Measurements from ENCODE around the gene FBXO27. TPM values are rescaled to one million over a fixed set of nuclear protein-coding genes. Genes with fewer than 3 reads are reported as not detected.
A peak's percentile ranks its signal among the peaks of the same experiment; 100 is the strongest.

FBXO27 gene
- total and polyA plus RNA-seq, 11 donors, result 4.0 to 38.3 (median 21.0) TPM

- peaks cover 0 to 16% (median 0%) of the 10 kb centered on the region in 9 donors for H3K27me3 ChIP-seq
- DNase-seq, result no peak
- intact Hi-C loops (cut with DNase I), result no loop called here
- no peak overlapping the region for H3K27ac ChIP-seq
- TF ChIP-seq, protein P1, sequence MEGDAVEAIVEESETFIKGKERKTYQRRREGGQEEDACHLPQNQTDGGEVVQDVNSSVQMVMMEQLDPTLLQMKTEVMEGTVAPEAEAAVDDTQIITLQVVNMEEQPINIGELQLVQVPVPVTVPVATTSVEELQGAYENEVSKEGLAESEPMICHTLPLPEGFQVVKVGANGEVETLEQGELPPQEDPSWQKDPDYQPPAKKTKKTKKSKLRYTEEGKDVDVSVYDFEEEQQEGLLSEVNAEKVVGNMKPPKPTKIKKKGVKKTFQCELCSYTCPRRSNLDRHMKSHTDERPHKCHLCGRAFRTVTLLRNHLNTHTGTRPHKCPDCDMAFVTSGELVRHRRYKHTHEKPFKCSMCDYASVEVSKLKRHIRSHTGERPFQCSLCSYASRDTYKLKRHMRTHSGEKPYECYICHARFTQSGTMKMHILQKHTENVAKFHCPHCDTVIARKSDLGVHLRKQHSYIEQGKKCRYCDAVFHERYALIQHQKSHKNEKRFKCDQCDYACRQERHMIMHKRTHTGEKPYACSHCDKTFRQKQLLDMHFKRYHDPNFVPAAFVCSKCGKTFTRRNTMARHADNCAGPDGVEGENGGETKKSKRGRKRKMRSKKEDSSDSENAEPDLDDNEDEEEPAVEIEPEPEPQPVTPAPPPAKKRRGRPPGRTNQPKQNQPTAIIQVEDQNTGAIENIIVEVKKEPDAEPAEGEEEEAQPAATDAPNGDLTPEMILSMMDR (IDR thresholded peaks at IDR 0.05), result no peak
- TF ChIP-seq POLR2A (IDR thresholded peaks at IDR 0.05), result no peak
- no peaks in the 10 kb centered on the region for H3K4me1 ChIP-seq
- ATAC-seq, result no peak
- no peak overlapping the region for H3K4me3 ChIP-seq
- peaks cover 0 to 10% (median 0%) of the 10 kb centered on the region in 12 donors for H3K9me3 ChIP-seq
- H3K36me3 ChIP-seq, result no peaks in the 10 kb centered on the region
These were observed 27.0 kb upstream of the FBXO27 start for GRCh38 chr19:39059302-39059701.

GRCh38 chr19:39057615-39058014, 25.3 kb upstream of the FBXO27 start:
- DNase-seq, result no peak
- H3K4me1 ChIP-seq, result no peaks in the 10 kb centered on the region
- no peaks in the 10 kb centered on the region for H3K36me3 ChIP-seq
- WGBS, 4 donors, result 63 to 72% (median 69%) methylated on average over 3 of the region's 3 CpGs
- intact Hi-C loops (cut with DNase I), result no loop called here
- H3K9me3 ChIP-seq, result peaks cover 0 to 10% (median 0%) of the 10 kb centered on the region in 12 donors
- peaks cover 0 to 11% (median 0%) of the 10 kb centered on the region in 9 donors for H3K27me3 ChIP-seq
- no peak overlapping the region for H3K4me3 ChIP-seq
- TF ChIP-seq POLR2A (IDR thresholded peaks at IDR 0.05), result no peak
- TF ChIP-seq, protein P1 (IDR thresholded peaks at IDR 0.05), result no peak
- H3K27ac ChIP-seq, result no peak overlapping the region
- ATAC-seq, result no peak

DNA sequence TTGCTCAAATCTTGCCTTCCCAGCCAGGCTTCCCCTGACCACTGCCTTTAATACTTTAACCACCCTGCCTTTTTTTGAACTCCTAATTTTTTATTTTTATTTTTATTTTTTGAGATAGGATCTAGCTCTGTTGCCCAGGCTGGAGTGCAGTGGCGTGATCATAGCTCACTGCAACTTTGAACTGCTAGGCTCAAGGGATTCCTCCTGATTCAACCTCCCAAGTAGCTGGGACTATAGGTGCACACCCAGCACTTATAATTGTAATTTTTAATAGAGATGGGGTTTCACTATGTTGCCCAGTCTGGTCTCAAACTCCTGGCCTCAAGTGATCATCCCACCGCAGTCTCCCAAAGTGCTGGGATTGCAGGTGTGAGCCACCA, 21.7 kb upstream of the FBXO27 start:
- no peak for ATAC-seq
- no peak overlapping the region for H3K27ac ChIP-seq
- no peak for DNase-seq
- WGBS, 4 donors, result 83 to 91% (median 87%) methylated on average over 2 of the region's 2 CpGs
- no peaks in the 10 kb centered on the region for H3K4me1 ChIP-seq
- H3K36me3 ChIP-seq, result no peaks in the 10 kb centered on the region
- peaks cover 0 to 10% (median 0%) of the 10 kb centered on the region in 12 donors for H3K9me3 ChIP-seq
- H3K27me3 ChIP-seq, result peaks cover 0 to 8% (median 0%) of the 10 kb centered on the region in 9 donors
- no peak for TF ChIP-seq POLR2A (IDR thresholded peaks at IDR 0.05)
- TF ChIP-seq, protein P1 (IDR thresholded peaks at IDR 0.05), result no peak
- no peak overlapping the region for H3K4me3 ChIP-seq
- intact Hi-C loops (cut with DNase I), result no loop called here

DNA sequence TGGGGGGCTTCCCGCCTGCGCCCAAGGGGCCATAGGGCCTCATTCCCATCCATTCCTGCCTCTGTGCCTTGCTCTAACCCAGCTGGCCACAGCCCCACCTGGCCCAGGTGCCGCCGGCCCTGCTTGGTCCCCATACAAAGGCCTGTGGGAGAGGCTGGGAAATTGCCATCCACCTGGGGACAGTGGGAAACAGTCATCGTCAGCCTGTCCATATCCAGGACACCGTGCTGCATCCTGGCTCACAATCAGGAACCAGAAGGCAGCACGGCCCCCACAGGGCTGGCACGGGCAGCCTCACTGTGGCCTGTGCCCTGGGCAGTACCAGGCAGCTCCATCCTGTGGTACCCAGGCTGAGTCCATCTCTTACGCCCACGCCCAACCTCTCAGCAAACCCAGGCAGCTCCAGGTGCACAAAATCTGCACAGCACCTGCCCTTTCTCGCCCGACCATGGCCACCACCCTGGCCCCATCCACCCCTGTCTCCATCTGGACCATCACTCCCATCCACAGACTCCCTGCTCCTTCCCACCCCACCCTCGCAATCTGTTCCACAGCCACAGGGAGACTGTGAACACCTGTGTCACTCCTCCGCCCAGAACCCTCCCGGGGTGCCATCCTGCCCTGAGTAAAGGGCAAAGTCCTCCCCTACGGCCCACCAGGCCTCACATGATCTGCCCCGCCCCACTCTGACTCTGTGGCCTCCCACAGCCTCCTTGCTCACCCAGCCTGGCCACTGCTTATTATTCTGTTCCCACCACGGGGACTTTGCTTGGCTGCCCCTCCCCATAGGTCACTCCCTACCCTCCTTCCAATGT, 21.1 kb upstream of the FBXO27 start:
- ATAC-seq, result peak in 1 of 4 donors; percentile 24

More for the DNA sequence above, 21.1 kb upstream of the FBXO27 start:
- H3K9me3 ChIP-seq, result peaks cover 0 to 10% (median 0%) of the 10 kb centered on the region in 12 donors
- H3K27me3 ChIP-seq, result peaks cover 0 to 8% (median 0%) of the 10 kb centered on the region in 9 donors
- no peak overlapping the region for H3K27ac ChIP-seq
- TF ChIP-seq POLR2A (IDR thresholded peaks at IDR 0.05), result no peak
- TF ChIP-seq, protein P1 (IDR thresholded peaks at IDR 0.05), result no peak
- 78 to 83% (median 83%) methylated on average over 18 of the region's 18 CpGs for WGBS, 4 donors
- H3K4me1 ChIP-seq, result no peaks in the 10 kb centered on the region
- H3K36me3 ChIP-seq, result no peaks in the 10 kb centered on the region
- intact Hi-C loops (cut with DNase I), result no loop called here
- DNase-seq, result no peak
- no peak overlapping the region for H3K4me3 ChIP-seq
